GM18951 (cell line): ENCODE results near the gene STAB1.

Experiments
- POLR2A ChIP-seq: IDR thresholded peaks from 4 replicates; pipeline ENCODE4 v1.6.1; 2011; ENCODE audit warnings: mild to moderate bottlenecking; ENCODE audit not compliant: insufficient read length, insufficient read depth; ENCODE audit errors: extremely low read depth
- in situ Hi-C: fragments of 300-500 bp; cut with MboI; formaldehyde crosslinking; loops from one replicate; pipeline ENCODE4 v1.12.0; 2022; ENCODE audit warnings: low sequenced_read_pairs, mixed read lengths, inconsistent platforms; ENCODE audit not compliant: unreplicated experiment

Gene STAB1

DNA sequence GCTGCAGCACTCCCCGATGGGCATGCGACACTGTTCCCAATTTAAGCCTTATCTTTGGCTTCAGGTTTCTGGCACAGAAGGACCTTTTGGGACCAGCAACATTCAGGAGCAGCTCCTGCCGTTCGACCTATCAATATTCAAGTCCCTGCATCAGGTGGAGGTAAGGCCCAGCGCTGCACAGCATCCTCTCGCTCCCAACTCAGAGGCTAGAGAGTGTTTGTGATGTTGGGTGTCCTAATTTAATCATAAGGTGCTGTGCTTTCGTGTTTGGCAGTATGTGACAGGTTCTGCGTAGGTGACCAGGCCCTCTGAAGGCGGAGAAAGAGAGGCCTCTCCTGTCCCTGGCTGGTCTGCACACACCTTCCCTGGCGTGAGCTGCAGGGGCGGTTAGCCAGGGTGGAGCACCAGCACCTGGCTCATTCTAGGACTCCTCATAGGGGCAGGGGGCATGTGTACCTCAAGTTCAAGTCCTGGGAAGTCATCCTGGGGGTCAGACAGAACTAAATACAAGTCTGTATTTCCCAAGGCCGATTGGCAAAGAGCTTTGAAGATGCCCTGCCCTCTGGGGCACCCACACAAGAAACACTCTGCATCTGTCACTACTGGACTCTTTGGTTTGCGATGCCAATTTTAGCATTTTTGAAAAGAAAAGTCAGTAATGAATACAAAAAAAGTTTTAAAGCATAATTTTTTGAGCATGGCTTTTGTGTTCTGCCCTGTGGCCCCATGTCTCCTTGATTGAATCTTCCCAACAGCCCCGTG, 22.7 kb upstream of the STAB1 start:
- in situ Hi-C loops = no loop called here
- TF ChIP-seq POLR2A = no peak

DNA sequence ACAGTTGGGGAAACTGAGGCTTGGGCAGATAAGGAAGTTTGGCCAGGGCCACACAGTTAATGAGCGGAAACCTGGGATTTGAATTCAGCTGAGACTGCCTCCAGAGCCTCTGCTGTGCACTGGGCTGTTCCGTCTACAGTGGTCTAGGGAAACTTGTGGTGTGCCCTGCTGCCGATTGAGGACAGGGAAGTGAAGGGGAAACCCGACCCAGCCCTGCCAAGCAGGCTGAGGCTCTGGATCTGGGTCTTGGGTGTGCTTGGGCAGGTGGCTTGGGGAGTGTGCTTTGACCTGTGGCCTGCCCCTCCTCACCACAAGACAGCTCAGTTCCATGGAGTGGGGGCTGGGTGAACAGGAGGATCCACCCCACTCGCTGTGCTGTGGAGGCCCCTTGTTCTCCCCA, 22.1 kb upstream of the STAB1 start:
- TF ChIP-seq POLR2A = no peak
- in situ Hi-C loops = no loop called here

DNA sequence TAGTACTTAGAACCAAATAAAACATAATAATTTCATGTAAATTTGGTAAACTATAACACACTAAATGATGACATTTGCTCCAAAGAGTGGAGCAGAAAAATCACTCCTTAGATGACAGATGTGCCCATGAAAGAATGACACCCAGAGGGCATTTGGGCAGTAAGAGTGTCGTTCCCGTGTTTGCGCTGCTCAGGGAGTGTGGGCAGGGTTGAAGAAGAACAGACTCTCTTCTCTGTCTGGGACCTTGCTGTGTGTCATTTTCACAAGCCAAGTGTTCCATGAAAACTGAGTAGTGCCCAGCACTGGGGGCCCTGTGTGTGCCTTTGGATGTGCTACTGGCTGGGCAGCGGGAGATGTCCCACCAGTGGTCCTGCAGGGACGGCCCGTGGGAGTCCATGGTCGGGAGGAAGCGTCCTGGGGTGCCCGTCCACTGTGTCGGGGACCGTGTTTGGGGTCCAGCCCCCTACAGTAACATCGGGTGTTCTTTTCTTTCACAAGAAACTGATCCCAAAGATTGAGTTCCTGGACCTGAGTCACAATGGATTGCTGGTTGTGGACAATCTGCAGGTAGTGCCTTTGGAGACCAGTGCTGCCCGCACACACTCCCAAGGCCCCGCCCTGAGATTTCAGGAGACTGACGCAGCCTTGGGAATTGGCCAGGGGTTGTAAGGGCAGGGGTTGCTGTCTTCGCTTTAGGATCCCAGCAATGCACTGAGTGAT, 17.9 kb upstream of the STAB1 start:
- in situ Hi-C loops = no loop called here
- no peak for TF ChIP-seq POLR2A

DNA sequence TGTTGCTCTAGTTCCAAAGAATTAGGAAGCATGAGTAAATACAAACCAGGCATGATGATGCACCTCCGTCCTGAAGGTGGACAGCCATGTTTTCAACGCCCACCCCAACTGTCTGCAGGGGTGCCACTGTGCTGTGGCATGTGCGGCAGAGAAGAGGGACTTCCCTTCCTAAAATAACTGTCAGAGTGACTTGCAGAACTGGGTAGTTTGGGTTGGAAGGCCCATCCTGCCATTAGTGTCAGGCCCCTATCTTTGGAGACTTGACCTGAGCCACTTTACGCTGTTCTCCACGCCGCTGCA, 17.4 kb upstream of the STAB1 start:
- in situ Hi-C loops = no loop called here
- no peak for TF ChIP-seq POLR2A

DNA sequence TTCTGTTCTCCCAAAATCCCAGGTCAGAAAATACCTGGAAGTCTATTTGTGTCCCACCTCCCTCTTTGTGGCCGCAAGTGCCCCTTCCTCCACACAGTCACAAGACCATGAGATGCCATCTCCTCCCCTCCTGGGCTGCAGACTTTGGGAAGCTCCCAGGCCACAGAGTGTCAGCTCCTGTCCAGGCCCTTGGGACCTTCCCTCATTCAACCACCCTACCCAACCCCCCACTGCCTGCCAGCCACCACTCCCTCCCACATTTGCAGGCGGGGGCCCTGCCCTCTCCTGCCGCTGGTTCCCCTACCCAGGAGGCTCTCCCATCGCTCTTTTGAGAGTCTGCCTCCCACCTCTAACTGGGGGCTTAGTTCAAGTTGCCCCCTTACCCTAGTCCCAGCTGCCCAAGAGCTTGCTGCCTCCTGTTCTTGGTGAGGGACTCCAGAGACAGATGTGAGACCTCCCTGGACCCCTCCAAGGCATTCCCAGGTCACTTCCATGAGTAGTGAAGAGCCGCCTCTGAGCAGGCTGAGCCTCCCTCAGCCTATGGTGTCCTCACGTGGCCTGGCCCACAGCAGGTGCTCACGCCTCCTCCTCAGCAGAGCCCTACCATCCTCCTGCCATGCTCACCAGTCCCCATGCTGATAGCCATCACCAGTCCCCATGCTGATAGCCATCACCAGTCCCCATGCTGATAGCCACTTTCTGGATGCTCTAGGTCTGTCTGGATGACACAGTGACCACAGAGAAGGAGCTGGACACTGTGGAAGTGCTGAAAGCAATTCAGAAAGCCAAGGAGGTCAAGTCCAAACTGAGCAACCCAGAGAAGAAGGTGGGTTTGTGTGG, 15.9 kb upstream of the STAB1 start:
- in situ Hi-C loops = no loop called here
- TF ChIP-seq POLR2A = no peak

DNA sequence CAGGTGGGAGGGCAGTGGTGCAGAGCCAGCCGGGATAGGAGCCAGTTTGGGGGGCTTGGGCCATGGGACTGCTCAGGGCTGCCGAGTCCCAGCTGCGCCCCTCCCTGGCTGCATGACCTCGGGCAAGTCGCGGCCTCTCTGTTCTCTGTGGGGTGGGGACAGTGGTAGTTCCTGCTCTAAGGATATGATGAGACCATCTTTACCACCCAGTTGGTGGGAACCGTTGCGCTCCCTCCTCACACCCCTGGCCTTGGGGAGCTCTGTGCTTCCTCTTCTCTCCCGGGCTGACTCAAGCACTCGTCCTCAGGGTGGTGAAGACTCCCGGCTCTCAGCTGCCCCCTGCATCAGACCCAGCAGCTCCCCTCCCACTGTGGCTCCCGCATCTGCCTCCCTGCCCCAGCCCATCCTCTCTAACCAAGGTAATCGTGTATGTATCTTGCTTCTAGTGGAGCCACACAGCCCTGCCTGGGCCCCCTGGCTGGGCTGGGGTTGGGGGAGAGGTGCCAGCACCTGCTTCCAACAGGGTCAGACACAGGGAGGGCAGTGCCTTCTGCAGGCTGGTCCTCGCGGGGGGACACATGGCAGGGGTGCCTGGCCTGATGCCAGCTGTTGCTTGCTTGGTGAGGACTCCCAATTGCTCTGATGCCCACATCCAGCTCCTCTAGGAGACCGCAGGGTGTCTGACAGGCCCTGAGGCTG, 15.1 kb upstream of the STAB1 start:
- TF ChIP-seq POLR2A = no peak
- in situ Hi-C loops = no loop called here

DNA sequence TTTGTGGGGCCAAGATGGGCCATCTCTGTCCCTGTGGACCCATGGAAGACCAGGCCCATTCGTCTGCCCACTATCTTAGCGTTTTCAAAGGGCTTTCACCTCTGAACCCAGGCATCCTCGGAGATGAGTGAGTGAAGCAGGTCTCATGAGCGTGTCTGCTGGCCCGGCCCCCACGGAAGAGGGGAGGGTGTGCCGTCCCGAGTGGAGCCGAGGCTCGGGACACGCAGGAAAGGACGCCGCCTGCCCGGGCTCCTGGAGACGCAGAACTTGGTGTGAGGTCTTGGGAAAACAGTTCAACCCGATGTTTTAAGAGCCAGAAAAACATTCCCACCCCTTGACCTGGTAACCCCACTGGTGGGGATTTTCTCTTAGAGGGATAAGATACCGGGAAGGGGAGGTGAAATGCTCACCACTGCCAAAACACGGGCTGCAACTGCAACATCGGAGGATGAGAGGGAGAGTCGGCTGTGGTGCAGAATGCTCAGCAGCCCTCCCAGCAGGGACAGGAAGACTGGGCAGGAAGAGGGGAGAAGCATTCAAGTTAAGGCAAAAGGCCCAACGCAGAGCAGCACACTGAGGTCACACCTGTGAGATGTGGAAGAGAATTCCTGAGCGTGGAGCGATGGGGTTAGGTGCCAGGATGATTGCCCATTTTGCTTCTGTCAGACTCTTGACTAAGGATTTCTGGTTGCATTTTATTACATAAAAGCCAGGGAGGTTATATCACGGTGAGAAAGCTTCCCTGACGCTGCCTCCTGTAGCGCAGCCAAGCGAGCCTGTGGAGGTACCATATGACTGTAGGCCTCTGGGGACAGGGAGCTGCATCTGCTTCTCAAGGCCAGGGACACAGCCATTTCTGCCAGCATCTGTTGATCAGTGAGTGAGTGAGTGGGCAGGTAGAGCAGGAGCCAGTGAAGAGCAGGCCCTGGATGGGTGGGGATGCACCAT, 14.1 kb upstream of the STAB1 start:
- no peak for TF ChIP-seq POLR2A
- in situ Hi-C loops = no loop called here

DNA sequence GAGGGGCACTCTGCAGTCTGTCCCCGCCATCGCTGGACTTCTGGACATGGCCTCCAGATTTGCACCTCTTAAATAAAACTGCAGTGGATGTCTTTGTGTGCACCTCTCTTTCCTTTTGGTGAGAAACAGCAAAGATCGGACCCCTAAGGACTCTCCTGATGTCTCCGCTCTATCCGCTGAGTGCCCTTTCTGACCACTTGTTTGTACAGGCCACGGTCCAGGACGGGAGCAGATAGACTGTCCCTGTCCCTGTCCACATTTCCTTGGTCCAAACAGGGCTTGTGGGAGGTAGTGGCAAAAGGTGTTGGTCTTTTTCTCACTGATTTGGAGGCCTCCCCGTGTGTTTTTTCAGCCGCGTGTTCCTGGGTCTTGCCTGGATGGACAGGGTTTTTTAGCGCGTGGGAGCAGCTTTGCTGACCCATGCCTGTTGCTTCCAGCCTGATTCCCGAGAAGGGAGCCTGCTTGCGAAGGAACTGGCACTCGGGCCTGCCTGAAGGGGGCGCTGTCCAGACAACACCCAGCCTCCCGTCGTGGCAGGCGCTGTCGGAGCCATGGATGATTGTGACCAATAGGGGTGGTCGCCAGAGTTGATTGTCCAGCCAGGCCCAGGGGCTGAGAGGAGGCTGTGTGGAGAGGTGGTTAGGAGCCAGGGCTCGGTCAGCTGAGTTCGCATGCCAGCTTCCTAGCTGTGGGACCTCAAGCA, 13.2 kb upstream of the STAB1 start:
- in situ Hi-C loops = no loop called here
- TF ChIP-seq POLR2A = no peak

DNA sequence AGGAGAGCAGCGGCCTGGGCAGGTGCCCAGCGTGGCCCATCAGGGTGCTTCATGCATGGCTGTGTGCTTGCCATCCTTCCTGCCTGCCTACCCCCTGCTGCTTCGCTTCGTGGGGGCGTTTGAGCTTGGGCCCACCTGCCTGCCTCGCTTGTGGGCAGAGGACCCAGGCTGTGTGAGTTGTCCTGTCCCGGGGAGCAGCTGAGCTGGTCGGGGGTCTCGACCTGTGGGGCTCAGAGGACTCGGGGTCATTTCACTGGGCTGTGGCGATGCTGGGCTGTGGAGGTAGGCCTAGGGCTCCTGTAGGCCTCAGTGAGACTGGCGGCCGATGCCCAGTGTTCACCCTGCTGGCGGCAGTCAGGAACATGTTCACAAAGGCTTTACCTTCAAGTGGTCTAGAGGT, 12.1 kb upstream of the STAB1 start:
- TF ChIP-seq POLR2A = no peak
- in situ Hi-C loops = no loop called here

DNA sequence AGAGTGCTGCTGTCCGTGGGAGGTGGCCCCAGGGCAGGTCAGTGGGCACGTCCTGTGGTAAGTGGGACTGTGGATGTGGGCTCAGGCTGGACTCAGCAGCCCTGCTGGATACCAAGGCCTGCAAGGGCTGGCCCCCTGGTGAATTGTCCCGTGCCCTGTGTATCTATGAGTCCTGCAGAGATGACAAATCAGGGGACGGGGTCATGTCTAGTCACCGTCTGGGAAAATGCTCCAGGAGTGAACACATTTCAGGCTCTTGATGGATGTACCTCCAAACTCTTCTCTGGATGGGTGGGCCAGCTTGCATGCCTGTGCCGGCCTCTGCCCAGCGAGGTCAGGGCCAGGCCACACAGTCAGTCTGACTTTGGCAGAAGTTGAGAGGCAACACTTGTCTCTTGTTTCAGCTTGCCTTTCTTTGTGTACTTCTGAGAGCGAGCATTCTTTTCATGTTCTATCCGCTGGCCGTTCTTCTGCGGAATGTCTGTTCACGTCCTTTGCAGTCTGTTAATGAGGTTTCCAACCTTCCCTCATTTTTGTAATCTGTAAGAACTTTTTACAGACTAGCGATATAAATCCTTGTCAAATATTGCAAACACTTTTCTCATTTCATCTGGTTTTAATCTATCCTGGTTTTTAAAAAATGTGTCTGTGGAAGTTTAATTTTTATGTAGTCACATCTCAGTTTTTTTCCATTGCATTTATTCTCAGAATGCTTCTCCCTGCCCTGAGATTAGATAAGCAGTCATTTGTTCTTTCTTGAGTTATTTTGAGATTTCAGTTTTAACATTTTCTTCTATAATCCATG, 11.4 kb upstream of the STAB1 start:
- in situ Hi-C loops = no loop called here
- no peak for TF ChIP-seq POLR2A

DNA sequence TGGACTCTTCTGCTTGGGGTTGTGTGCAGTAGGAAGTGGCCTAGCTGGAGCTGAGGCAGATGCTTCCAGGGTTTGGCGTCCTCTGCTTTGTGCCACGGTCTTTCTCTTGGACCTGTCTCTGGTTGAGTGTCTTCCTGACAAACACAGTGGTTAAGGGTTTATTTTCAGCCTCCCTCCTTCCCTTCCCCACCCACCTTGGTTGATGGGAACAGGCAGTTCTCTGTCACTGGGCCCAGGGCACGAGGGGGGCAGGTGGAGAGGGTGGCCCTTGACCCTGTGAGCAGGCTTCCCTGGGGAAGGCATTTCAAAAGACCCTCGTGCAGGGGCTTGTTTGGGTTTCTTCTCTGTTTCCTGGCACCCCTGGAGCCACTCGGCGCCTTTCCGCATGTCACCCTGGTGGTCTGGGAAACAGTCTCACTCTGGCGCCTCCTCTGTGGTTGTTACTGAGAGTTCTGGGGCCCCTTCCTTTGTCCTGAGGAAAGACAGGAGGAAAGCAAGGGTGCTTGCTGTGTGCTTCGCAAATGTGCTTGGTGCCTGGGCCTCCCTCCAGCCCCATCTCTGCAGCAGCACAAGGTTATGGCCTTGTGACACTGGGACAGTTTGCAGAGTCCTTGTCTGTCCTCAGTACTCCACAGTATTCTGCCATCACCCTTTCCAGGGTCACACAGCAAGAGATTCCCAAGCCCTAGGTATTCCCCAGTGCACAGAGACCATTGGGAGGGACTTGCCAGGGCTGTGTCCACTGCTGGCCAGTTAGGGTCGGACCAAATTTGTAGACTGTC, 10.3 kb upstream of the STAB1 start:
- TF ChIP-seq POLR2A = no peak
- in situ Hi-C loops = no loop called here
